ENCODE measurements around the gene TSPAN7. TPM values are rescaled to one million over a fixed set of nuclear protein-coding genes. Genes with fewer than 3 reads are reported as not detected.

The TSPAN7 gene
- total RNA-seq, 1 donor from 2014 or later, result 21.8 TPM

DNA sequence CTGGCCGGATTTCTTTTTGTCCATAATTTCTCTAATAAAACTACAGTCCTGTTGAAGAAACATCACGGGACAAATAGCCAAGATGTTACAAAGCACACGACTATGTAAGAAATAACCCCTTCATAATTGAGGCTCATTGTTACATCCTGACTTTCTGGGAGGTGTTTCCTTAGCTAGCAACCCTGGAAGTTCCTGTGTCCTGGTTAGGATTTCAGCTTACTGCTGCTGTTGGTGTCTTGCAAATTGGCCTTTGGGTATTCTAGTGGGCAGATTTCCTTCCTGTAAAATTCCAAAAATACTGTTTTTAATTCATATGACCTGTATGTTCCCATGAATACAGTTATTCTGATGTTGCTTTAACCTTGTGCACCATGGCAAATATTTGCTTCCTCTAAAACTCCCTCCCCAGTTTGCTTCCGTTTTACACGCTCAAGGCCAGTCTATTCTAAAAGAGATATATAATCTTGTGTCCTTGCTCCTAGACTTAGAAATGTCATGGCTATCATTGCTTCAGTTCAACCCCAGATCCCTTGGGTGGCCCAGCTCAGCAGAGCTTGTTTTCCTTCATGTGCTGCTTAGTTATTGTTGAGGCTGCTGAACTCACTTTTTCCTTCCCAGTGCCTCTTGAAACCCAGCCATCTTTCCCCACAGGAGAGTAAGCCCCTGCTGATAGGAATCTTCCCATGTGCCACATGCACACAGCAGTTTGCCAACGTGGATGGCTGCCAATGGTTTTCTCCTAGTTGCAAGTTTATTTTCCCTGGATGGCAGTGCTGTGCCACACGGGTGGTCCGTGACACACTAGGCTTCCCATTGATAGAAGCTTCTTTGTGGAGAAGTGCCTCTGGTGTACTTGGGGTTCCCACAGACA, 75.8 kb downstream of the TSPAN7 start:
- Mint-ChIP-seq H3K4me1 (ENCODE audit: low read depth) (peaks cover 11% of the 10 kb centered on the region), H3K27me3 (no peaks in the 10 kb centered on the region), H3K36me3 (ENCODE audit: insufficient read depth) (no peaks in the 10 kb centered on the region), H3K9me3 (ENCODE audit: low read depth) (peaks cover 24% of the 10 kb centered on the region), H3K27ac (no peak overlapping the region), H3K4me3 (ENCODE audit: low read depth) (no peak overlapping the region)
- no peak for DNase-seq (ENCODE audit: low spot score, unreplicated experiment)
- TF ChIP-seq, protein P1, sequence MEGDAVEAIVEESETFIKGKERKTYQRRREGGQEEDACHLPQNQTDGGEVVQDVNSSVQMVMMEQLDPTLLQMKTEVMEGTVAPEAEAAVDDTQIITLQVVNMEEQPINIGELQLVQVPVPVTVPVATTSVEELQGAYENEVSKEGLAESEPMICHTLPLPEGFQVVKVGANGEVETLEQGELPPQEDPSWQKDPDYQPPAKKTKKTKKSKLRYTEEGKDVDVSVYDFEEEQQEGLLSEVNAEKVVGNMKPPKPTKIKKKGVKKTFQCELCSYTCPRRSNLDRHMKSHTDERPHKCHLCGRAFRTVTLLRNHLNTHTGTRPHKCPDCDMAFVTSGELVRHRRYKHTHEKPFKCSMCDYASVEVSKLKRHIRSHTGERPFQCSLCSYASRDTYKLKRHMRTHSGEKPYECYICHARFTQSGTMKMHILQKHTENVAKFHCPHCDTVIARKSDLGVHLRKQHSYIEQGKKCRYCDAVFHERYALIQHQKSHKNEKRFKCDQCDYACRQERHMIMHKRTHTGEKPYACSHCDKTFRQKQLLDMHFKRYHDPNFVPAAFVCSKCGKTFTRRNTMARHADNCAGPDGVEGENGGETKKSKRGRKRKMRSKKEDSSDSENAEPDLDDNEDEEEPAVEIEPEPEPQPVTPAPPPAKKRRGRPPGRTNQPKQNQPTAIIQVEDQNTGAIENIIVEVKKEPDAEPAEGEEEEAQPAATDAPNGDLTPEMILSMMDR (IDR thresholded peaks at IDR 0.05; ENCODE audit: unreplicated experiment), result no peak

DNA sequence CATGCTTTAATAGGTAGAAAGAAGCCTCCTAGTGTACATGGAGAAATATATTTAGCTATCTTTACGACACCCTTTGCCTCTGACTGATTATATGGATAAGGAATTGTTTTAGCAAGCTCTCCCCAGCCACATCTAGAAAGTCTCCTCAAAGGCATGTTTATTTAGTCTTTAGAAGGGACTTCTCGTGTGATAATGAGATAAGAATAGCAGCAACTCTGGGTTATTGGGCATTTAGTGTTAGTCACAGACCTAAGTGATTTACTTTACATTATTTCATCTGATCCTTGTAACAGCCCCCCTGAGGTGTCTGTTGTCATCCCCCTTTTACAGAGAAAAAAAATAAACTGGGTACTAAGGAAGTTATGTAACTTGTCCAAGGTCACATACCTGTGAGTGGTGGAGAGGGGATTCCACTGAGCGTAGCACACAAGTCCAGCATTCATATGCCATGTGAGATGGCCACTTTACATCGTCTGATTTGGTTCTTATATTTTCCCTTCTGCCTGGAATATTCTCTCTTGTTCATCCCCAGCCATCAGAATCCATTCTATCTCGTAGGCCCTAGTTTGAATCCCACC, 77.7 kb downstream of the TSPAN7 start:
- H3K9me3 Mint-ChIP-seq (ENCODE audit: low read depth), result peaks cover 24% of the 10 kb centered on the region
- no peaks in the 10 kb centered on the region for H3K36me3 Mint-ChIP-seq (ENCODE audit: insufficient read depth)
- H3K27me3 Mint-ChIP-seq, result no peaks in the 10 kb centered on the region
- peaks cover 11% of the 10 kb centered on the region for H3K4me1 Mint-ChIP-seq (ENCODE audit: low read depth)
- DNase-seq (ENCODE audit: low spot score, unreplicated experiment), result no peak
- H3K4me3 Mint-ChIP-seq (ENCODE audit: low read depth), result no peak overlapping the region
- TF ChIP-seq, protein P1 (IDR thresholded peaks at IDR 0.05; ENCODE audit: unreplicated experiment), result no peak
- H3K27ac Mint-ChIP-seq, result no peak overlapping the region

DNA sequence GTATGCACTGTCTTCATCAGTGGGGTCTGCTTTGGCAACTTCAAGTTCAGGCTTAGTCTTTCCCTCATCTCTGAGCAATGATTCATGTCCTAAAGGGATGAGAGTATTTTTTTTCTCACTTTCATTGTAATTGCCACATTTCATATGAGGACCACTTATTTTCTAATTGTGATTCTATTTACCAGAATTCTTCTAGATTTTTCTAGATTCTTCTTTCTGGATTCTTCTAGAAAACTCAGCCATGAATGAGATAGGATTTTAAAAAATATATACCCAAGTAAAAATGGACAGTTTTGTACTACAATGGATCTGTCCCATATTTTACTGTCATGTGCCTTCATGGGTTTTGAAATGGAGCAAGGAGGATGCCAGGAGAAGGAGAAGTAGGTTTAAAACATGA, 78.4 kb downstream of the TSPAN7 start:
- Mint-ChIP-seq H3K27me3 (no peaks in the 10 kb centered on the region), H3K27ac (no peak overlapping the region), H3K9me3 (ENCODE audit: low read depth) (peaks cover 22% of the 10 kb centered on the region), H3K4me3 (ENCODE audit: low read depth) (no peak overlapping the region), H3K36me3 (ENCODE audit: insufficient read depth) (no peaks in the 10 kb centered on the region), H3K4me1 (ENCODE audit: low read depth) (peaks cover 9% of the 10 kb centered on the region)
- TF ChIP-seq, protein P1 (IDR thresholded peaks at IDR 0.05; ENCODE audit: unreplicated experiment), result no peak
- no peak for DNase-seq (ENCODE audit: low spot score, unreplicated experiment)

DNA sequence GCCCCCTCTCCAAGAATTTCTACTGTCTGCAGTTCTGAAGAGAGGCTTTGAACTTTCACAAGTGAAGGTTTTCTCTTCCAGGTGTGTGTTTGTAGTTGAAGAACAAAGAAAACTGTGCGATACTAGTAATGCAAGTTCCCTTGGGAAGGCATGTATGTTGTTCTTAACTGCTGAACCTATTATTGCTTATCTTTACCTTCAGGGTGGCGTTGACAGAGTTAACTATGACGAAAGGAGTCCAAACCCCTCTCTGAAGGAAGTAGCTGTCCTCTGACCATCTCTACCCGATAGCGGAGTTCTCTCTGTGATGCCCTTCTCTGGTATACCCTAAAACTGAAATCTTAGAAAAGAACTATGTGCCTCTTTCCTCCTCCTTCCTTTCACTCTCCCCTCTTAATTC, 79.9 kb downstream of the TSPAN7 start:
- no peak overlapping the region for H3K4me3 Mint-ChIP-seq (ENCODE audit: low read depth)
- no peaks in the 10 kb centered on the region for H3K27me3 Mint-ChIP-seq
- H3K4me1 Mint-ChIP-seq (ENCODE audit: low read depth), result peaks cover 9% of the 10 kb centered on the region
- DNase-seq (ENCODE audit: low spot score, unreplicated experiment), result no peak
- H3K27ac Mint-ChIP-seq, result peak overlapping the region; percentile 12
- no peaks in the 10 kb centered on the region for H3K36me3 Mint-ChIP-seq (ENCODE audit: insufficient read depth)
- TF ChIP-seq, protein P1 (IDR thresholded peaks at IDR 0.05; ENCODE audit: unreplicated experiment), result no peak
- H3K9me3 Mint-ChIP-seq (ENCODE audit: low read depth), result peaks cover 12% of the 10 kb centered on the region

DNA sequence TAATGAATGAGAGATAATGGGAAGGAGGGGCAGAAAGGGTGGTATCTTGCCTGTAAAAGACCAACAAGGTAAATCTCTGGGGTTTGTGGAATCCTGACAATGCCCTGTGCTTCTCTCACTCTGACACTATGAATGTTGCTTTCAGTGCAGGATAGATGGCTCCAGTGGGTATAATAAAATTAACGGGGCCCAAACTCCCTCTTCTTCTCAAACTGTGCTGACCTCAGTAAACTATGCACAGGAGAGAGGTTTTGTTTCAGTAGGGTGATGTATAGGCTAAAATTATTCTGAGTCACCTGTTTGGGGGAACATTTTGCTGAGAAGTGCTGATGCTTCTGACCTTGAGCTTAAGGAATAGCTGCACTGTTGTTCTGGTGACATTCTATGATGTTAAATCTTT, 82.6 kb downstream of the TSPAN7 start:
- peaks cover 12% of the 10 kb centered on the region for H3K9me3 Mint-ChIP-seq (ENCODE audit: low read depth)
- TF ChIP-seq, protein P1 (IDR thresholded peaks at IDR 0.05; ENCODE audit: unreplicated experiment), result no peak

More for the DNA sequence above, 82.6 kb downstream of the TSPAN7 start:
- no peak for DNase-seq (ENCODE audit: low spot score, unreplicated experiment)
- no peaks in the 10 kb centered on the region for H3K27me3 Mint-ChIP-seq
- H3K36me3 Mint-ChIP-seq (ENCODE audit: insufficient read depth), result no peaks in the 10 kb centered on the region
- H3K4me1 Mint-ChIP-seq (ENCODE audit: low read depth), result peaks cover 9% of the 10 kb centered on the region
- H3K27ac Mint-ChIP-seq, result no peak overlapping the region
- H3K4me3 Mint-ChIP-seq (ENCODE audit: low read depth), result no peak overlapping the region
